ENCODE data around the gene VSX2.

DNA sequence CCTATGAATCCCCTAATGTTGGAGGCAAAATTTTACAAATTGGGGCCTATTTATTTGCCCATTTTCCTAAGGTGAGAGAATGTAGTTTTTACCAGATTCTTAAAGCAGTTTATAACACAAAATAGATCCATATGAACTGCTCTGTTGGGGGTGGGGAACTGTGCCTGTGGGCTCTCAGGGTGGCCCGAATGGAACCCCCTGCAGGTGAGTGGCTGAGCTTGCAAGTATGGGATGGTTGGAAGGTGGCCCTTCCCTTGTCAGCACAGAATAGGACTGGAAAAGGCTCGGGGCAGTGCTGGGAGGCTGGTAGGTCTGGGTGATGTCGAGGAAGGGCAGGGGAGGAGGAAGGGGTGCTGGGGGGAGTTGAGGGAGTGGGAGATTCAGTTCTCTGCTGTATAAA lies 4.9 kb downstream of the VSX2 start:
- TF ChIP-seq, protein P1, sequence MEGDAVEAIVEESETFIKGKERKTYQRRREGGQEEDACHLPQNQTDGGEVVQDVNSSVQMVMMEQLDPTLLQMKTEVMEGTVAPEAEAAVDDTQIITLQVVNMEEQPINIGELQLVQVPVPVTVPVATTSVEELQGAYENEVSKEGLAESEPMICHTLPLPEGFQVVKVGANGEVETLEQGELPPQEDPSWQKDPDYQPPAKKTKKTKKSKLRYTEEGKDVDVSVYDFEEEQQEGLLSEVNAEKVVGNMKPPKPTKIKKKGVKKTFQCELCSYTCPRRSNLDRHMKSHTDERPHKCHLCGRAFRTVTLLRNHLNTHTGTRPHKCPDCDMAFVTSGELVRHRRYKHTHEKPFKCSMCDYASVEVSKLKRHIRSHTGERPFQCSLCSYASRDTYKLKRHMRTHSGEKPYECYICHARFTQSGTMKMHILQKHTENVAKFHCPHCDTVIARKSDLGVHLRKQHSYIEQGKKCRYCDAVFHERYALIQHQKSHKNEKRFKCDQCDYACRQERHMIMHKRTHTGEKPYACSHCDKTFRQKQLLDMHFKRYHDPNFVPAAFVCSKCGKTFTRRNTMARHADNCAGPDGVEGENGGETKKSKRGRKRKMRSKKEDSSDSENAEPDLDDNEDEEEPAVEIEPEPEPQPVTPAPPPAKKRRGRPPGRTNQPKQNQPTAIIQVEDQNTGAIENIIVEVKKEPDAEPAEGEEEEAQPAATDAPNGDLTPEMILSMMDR (IDR thresholded peaks at IDR 0.05): no peak
- TF ChIP-seq POLR2A (IDR thresholded peaks at IDR 0.05): no peak
